Hematopoietic multipotent progenitor cell treated with erythropoietin and hydrocortisone succinate and interleukin-3 and kit ligand, for 17 days (in vitro differentiated cells): ENCODE results near the gene GBF1.

Source experiments
- DNase-seq: peaks from one replicate; pipeline ENCODE4 v3.0.0-alpha.2; 2015; ENCODE audit warnings: low spot score

Gene GBF1

DNA sequence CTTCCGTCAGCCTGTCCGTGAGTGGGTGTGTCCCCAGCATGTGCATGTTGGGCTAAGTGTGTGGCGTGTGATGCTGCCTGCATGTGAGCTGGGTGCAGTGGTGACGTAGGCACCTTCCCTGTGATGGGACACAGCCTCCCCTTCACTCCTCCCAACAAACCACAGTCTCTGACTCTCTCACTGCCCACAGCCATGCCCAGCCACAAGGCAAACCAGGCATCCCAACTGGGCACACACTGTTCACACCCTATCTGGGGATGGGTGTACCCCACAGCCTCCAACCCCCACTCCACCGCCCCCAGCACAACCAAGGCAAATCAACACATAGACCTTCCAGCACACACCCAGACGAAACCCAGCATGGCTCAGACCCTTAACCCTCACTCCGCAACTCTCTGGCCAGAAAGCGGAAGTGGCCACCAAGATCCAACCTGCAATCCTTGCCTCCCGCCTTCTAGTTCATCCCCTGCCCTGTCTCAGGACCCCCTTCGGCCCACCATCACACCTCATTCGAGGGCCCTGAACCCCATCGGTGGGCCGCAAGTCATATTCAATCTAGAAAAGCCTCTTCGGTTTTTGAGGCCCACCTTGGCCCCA, 162.9 kb downstream of the GBF1 start:
- no peak for DNase-seq

- DNase-seq: no peak
Observed at GRCh38 chr10:102408728-102409603, 163.6 kb downstream of the GBF1 start.

- no peak for DNase-seq
Observed at GRCh38 chr10:102409604-102410428, 164.5 kb downstream of the GBF1 start.

GRCh38 chr10:102410429-102411073, 165.2 kb downstream of the GBF1 start:
- DNase-seq: no peak

DNA sequence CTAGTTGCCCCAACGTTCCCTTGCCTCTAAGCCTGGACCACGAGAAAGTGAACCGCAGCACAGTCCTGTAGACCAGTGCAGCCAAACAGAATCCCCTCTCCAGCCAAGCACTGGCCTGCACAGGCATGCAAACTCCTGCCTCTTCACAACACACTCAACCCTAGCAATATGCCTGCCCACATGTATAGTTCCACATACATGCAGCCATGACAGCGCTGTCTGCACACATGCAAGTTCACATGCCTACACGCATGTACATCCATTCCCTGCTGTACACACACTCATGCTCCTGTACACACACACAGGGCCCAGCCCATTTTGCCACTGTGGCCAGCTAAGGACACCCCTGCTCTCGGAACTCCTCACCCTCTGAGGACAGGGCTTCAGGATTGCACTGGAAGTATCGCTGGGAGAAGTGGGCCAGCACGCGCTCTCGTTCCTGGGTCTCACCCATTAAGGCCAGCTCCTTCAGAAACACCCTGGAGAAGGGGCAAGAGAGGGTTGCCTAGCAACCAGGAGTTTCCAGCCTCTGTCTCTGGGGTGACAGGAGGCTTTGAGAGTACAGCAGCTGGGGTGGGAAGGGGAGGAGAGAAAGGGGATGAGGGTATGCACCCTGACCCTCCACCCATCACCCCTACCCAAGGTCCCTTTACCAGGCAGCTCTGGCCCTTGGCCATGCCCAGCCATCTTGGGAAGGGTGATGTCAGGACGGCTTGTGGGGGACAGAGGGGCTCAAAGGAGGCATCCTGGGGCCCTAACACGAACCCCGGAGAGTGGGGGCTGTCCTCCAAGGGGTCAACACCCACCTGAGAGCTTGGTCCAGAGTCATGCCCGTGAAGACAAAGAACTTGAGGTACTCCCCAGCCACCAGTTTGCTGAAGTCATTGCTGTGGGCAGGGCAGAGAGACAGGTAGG, 166.3 kb downstream of the GBF1 start:
- no peak for DNase-seq

- DNase-seq: no peak
Observed at GRCh38 chr10:102412293-102412692, 167.0 kb downstream of the GBF1 start.

- no peak for DNase-seq
Observed at GRCh38 chr10:102413053-102413705, 167.8 kb downstream of the GBF1 start.

GRCh38 chr10:102413806-102414561, 168.7 kb downstream of the GBF1 start:
- no peak for DNase-seq

- no peak for DNase-seq
Observed at GRCh38 chr10:102414749-102415148, 169.4 kb downstream of the GBF1 start.

GRCh38 chr10:102416283-102416682, 171.0 kb downstream of the GBF1 start:
- no peak for DNase-seq

DNA sequence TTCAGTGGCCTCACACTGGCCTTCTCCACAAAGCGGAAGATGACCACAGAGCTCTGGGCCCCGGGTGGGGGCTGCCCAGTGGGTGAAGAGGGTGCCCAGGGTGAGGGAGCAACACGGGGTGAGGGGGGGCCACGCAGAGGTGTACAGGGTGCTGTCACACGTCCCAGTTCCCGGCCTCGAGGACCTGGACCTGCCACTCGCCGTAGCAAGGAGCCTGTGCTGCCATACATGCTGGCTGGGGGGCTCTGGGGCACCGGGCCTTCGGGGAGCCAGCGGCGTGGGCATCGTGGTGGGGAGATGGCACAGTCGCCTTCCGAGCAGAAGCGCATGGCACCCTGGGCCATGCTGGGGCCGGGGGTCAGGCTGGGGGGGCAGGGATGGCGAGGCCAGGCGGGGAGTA, 171.4 kb downstream of the GBF1 start:
- DNase-seq: no peak

DNA sequence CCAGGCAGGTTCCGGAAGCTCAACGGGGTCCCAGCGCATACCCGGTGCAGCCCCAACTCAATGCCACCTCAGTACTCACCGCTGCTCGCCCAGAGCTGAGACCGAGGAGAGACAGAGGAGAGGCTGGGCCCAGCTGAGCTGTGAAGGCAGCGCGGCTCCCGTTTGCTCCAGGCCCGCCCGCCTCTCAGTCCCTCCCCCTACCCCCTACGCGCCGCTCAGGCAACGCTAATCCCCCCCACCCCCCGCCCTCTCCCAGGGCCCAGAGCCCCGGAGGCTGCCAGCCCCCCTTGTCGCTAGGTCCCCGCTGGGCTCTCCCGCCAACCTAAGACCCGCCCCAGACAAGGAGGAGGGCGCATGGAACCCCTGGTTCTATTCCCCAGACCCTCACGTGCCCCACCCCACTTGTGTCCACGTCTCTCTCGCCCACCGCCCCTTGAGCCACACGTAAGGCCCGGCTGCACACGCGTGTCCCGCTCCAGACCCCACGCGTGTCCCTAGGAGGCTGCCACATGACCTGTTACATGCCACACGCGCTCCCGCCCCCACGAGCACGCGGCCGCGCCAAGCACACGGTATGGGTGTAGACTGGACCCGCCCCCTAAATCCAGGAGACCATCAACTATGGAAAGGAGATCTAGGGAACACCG, 173.4 kb downstream of the GBF1 start, which contains the start of gene PSD:
TSS of gene PSD (minus strand) at position 164 of the 647 bp plus-strand sequence. CDS start 1,747 bp downstream, outside the sequence.
- no peak for DNase-seq

DNA sequence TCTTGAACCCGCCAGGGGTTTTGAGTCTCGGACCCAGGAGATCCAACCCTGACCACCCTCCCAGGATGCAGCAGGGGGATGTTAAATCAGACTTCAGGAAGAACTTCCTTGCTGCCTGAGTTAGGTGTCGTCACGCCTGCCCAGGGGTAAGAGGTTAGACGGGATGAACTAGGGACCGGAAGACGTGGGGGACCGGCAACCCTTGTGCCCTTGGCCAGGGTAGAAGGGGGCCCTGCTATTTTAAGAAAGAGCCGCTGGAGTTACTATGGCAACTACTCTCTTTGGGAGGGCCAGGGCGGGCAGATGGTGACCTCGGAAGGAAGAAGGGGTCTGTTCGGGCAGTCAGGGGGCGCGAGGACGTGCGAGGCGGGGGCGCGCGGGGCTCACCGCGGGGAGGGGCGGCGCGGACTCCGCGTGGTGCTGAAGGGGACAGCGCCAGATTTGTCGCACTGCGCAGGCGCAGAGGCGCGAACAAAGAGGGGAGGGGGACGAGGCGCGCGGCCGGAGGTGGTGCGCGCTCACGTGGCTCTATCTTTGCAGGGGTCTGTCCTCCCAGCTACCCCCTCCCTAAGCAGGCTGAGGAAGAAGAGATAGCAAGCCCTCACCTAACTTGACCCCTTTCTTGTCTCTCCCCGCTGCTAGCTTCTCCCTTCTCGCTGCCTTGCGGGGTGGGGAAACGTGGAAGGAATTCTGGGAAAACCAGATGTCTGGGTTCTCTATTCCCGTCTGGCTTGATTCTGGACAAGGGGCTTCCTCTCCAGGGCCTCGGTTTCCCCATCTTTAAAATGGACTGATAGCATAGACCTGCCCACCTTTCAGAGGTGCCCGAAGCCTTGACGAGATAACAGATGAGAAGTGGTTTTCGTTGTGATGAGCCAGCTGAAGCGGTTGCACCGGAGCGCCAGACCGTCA, 174.2 kb downstream of the GBF1 start:
- DNase-seq: peak; percentile 62

GRCh38 chr10:102420181-102420713, 174.9 kb downstream of the GBF1 start:
- no peak for DNase-seq

DNA sequence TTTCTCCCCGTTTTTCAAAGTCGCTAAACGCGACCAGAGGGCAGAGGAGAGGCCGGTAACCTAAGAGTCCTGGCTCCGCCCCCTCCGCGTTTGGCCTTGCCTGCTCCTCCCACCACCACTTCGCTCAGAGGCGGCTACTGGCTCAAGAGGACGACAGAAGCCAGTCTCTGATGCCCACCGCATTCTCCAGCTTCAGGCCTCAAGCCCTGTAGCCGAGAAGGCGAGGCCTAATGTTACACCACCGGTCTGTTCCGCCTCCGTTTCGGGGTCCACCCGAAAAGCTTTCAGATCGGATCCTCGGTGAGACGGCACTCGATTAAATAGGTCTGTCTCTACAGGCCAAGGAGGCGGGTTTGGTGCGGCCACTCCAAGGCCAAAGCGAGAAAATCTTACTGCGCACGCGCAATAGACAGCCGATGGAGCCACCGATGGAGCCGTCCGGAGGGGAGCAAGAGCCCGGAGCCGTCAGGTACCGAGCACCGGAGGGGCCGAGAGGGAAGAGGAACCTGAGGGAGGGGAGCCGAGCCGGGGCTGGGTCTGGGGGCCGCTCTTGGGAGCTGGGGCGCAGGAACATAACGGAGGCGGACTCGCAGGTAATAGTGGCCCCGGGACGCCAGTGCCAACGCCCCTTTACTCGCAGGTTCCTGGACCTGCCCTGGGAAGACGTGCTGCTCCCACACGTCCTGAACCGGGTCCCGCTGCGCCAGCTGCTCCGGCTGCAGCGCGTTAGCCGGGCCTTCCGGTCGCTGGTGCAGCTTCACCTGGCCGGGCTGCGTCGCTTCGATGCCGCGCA, 175.6 kb downstream of the GBF1 start, which contains the start of gene FBXL15:
TSS of gene FBXL15 (plus strand) at position 123 of the 793 bp plus-strand sequence. CDS start at position 417, 294 bp downstream.
- DNase-seq: peak; percentile 99

- DNase-seq: no peak
Observed at GRCh38 chr10:102421507-102421756, 176.1 kb downstream of the GBF1 start.
